MM.1S (cell line): ENCODE results near the gene TMEM125.

ENCODE experiments used
- CTCF ChIP-seq: fragments of 300-600 bp; sonication (generic); IDR thresholded peaks from 2 replicates; pipeline ENCODE4 v1.5.1; 2016; ENCODE audit warnings: antibody characterized with exemption, low read length, mixed read lengths
- EZH2 ChIP-seq: fragments of 300-600 bp; sonication (generic); optimal IDR thresholded peaks from 2 replicates; pipeline ENCODE3; 2017; ENCODE audit warnings: low read depth, mild to moderate bottlenecking, antibody characterized with exemption, low read length, mixed read lengths
- EZH2phosphoT487 ChIP-seq: fragments of 300-600 bp; sonication (generic); IDR thresholded peaks from 2 replicates; pipeline ENCODE4 v1.6.1; 2018; ENCODE audit warnings: antibody characterized with exemption, low read length

GRCh38 chr1:43271186-43272118, 1.7 kb downstream of the TMEM125 start:
- TF ChIP-seq CTCF (no peak), EZH2phosphoT487 (no peak), EZH2 (no peak)
